VCaP (cell line): ENCODE data around the gene GPN2.
A peak's percentile ranks its signal among the peaks of the same experiment; 100 is the strongest.

Source experiments
- H3K27ac ChIP-seq: fragments of 450-650 bp; 2 replicates; pipeline ENCODE4 v1.5.1; 2017
- CTCF ChIP-seq: fragments of 450-650 bp; conservative IDR thresholded peaks from 2 replicates; pipeline ENCODE4 v1.5.1; 2017; ENCODE audit warnings: mild to moderate bottlenecking, moderate library complexity

GPN2 gene

GRCh38 chr1:26831546-26832248, 58.4 kb downstream of the GPN2 start:
- no peak overlapping the region for H3K27ac ChIP-seq
- TF ChIP-seq CTCF, result no peak

- no peak for TF ChIP-seq CTCF
- H3K27ac ChIP-seq, result no peak overlapping the region
Measured at GRCh38 chr1:26831059-26831458, 59.0 kb downstream of the GPN2 start.

GRCh38 chr1:26829184-26829911, 60.7 kb downstream of the GPN2 start:
- no peak for TF ChIP-seq CTCF
- no peak overlapping the region for H3K27ac ChIP-seq

- TF ChIP-seq CTCF, result no peak
- no peak overlapping the region; the same call in 1 of the 2 replicates for H3K27ac ChIP-seq
Measured at GRCh38 chr1:26828411-26828991, 61.6 kb downstream of the GPN2 start.

- no peak for TF ChIP-seq CTCF
Measured at GRCh38 chr1:26827663-26828062, 62.4 kb downstream of the GPN2 start.

GRCh38 chr1:26827106-26827604, 62.9 kb downstream of the GPN2 start:
- no peak for TF ChIP-seq CTCF
- H3K27ac ChIP-seq, result peak overlapping the region; percentile 85

More at GRCh38 chr1:26827663-26828062, 62.4 kb downstream of the GPN2 start:
- peak overlapping the region; percentile 85; the same call in 1 of the 2 replicates for H3K27ac ChIP-seq
